GM10266 (cell line): ENCODE measurements around the gene PPP2R2C.

Source experiments
- DNase-seq: peaks from one replicate; pipeline ENCODE4 v3.0.0; 2012; ENCODE audit errors: extremely low spot score
- CTCF ChIP-seq: IDR thresholded peaks from 2 replicates; pipeline ENCODE4 v1.5.1; 2012; ENCODE audit warnings: mild to moderate bottlenecking, low read depth; ENCODE audit not compliant: control insufficient read depth, insufficient read depth; ENCODE audit errors: missing control alignments

Gene PPP2R2C

GRCh38 chr4:6338175-6338950 is 134.1 kb downstream of the PPP2R2C start:
- DNase-seq: no peak
- no peak for TF ChIP-seq CTCF

- no peak for TF ChIP-seq CTCF
- DNase-seq: no peak
Observed at GRCh38 chr4:6337331-6337935, 135.0 kb downstream of the PPP2R2C start.

GRCh38 chr4:6336166-6336565 is 136.2 kb downstream of the PPP2R2C start:
- DNase-seq: no peak
- no peak for TF ChIP-seq CTCF

DNA sequence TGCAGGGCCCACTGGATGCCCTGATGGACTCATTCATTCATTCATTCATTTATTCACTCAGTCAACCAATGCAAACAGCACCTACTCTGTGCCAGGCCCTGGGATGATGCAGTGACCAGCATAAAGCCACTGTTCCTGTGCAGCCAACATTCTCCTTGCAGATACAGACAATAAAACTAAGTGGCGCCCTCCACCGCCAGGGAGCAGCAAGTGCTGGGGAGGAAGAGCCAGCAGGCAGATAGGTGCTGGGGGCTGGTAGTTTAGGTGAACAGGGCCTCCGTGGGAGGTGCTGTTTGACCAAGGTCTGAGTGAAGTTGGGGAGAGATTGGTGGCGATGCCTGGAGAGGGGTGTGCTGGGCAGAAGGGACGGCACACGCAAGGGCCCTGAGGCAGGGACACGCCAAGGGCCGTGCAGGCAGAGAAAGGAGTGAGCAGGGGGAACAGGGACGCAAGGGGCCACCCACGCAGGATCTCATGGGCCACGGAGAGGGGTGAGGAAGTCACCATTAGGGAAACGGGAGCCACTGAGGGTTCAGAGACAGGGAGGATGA is 137.3 kb downstream of the PPP2R2C start:
- DNase-seq: no peak
- TF ChIP-seq CTCF: no peak

- no peak for TF ChIP-seq CTCF
- no peak for DNase-seq
Observed at GRCh38 chr4:6334203-6334887, 138.1 kb downstream of the PPP2R2C start.

DNA sequence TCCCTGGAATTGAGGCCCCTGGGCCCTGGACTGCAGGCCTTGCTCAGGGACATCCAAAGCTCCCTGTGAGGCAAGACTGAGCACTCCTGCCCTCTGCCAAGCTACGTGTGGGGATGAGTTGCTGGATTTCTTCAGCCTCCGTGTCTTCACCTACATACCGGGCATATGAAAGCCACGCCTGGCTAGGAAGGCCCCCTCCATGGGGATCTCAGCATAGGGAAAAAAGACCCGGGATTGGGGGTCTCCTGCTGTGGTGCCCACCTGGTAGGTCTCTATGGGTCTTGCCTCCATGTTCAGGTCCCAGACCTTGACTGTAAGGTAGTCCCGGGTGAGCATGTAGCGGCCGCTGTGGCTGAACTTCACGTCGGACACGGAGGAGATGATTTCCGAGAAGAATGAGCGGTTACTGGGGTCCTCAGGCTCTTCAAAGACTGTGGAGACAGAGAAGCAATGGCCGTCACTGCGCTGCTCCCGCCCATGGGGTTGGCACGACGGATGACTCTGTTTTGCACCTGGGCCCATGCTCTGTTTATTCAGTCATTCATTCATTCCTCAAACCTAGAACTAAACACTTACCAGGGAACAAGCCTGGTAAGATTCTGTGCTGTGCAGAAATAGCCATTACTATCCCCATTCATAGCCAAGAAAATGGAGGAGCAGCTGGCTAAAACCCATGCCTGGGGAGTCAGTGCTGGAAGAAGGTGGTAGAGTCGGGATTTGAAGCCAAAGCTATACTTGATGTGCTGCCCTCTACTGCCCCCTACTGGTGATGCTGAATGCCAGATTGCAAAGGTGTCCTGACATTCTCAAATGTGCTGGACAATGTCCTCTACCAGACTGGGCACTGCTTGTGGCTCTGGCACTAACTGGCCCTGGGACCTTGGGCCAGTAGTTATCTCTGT is 138.9 kb downstream of the PPP2R2C start:
- no peak for DNase-seq
- TF ChIP-seq CTCF: peak; percentile 42
